HG03097 (cell line): Measurements from ENCODE around the gene LCNL1.

ENCODE experiments used
- ATAC-seq: cut with Tn5 transposase; IDR thresholded peaks from one replicate; pipeline ENCODE4 v1.9.1; 2021; ENCODE audit not compliant: unreplicated experiment, low FRiP score

Gene LCNL1

GRCh38 chr9:136973618-136974617 is 8.9 kb upstream of the LCNL1 start:
- ATAC-seq = no peak

- no peak for ATAC-seq
Observed at GRCh38 chr9:136974817-136975535, 7.8 kb upstream of the LCNL1 start.

- no peak for ATAC-seq
Observed at GRCh38 chr9:136975644-136976043, 7.1 kb upstream of the LCNL1 start.

- no peak for ATAC-seq
Observed at GRCh38 chr9:136977223-136977622, 5.6 kb upstream of the LCNL1 start, which contains the start of gene PTGDS. TSS of gene PTGDS (plus strand) at chr9:136977504. CDS start at chr9:136977579, 75 bp downstream.

- no peak for ATAC-seq
Observed at GRCh38 chr9:136977649-136978072, 5.1 kb upstream of the LCNL1 start.

- no peak for ATAC-seq
Observed at GRCh38 chr9:136978073-136978864, 4.5 kb upstream of the LCNL1 start.

- no peak for ATAC-seq
Observed at GRCh38 chr9:136978865-136979544, 3.8 kb upstream of the LCNL1 start.

- ATAC-seq = no peak
Observed at GRCh38 chr9:136979769-136980587, 2.8 kb upstream of the LCNL1 start.

GRCh38 chr9:136980669-136981478 is 1.9 kb upstream of the LCNL1 start:
- ATAC-seq = no peak

GRCh38 chr9:136981588-136982231 is 1.1 kb upstream of the LCNL1 start:
- no peak for ATAC-seq

GRCh38 chr9:136983167-136983566 is 374 bp downstream of the LCNL1 start:
- ATAC-seq = no peak

- no peak for ATAC-seq
Observed at GRCh38 chr9:136983656-136984314, 992 bp downstream of the LCNL1 start.

GRCh38 chr9:136984464-136985026 is 1.8 kb downstream of the LCNL1 start:
- ATAC-seq = no peak

GRCh38 chr9:136985027-136985602 is 2.3 kb downstream of the LCNL1 start:
- ATAC-seq = no peak

- ATAC-seq = no peak
Observed at GRCh38 chr9:136985853-136986252, 3.1 kb downstream of the LCNL1 start.

- no peak for ATAC-seq
Observed at GRCh38 chr9:136988872-136989271, 6.1 kb downstream of the LCNL1 start.
